HG03558 (cell line): ENCODE measurements around the gene HECW1.
"Not testable (repeated sequence)": the region's sequence is repeated elsewhere in the genome, so short reads cannot be mapped to it uniquely, and the experiment has no call there.

Experiments used
- ATAC-seq: cut with Tn5 transposase; IDR thresholded peaks from one replicate; pipeline ENCODE4 v1.9.1; 2021; ENCODE audit warnings: moderate number of reproducible peaks; ENCODE audit not compliant: unreplicated experiment; ENCODE audit errors: extremely low read depth

The HECW1 gene

GRCh38 chr7:43554423-43554822, 442.0 kb downstream of the HECW1 start:
- no peak for ATAC-seq

DNA sequence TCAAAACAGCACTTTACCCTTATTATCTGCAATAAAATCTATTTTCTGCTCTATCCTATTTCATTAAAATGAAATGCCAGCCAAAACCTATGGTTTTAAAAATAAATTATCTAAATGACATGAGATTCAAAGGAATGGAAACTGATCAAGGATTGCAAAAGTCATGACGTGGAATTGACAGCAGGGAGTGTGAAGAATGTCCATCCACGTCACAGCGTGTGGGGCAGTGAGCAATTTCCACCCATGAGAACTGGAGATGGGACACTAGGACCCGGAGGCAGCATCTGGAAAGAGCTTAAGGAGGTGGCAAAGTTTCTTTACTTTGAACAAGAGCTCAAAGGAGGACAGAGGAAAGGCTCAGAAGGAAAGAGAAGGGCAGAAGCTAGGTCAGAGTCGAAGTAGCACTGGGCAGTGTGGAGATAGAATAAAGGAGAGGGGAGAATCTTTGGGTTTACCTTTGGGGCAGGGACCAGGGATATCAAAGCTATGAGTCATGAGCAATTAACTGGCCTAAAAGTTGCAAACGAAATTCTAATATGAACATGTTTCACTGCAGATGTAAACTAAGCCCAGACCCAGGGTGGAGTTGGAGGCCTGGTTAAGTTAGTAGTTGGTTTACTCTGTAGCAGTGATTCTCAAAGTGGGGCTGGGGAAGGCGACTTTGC, 445.5 kb downstream of the HECW1 start:
- ATAC-seq, result no peak

DNA sequence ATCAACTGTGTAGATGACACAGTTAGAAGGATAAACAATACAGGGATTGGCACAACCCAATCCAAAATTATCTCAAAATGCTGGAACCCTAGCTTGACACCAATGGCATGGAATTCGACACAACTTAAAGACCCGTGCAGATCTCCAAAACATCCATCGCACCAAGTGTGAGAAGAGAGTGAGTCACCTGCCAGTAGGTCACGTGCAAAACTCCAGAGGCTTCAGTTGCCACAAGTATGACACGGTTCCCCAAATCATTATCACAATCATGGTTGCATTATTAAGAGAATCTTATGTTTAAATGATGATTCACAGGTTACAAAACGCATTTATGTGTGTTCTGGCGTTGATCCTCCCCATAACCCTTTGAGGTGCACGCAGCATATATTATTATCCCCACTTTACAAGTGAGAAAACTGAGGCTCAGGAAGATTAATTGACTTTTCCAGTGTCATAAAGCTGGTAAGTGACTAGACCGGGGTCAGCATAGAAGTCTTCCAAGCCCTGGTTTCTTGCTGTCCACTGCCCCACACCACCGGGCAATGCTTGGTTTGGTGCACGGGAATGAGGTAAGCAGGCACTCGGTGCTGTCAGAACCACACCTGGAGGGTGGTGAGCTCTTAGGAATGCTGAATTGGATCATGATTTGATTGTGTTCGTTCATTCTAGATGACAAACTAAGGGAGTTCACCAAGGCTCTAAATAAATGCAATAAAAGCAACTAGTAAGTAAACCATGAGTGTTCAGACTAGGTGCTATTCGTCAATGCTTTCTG, 446.9 kb downstream of the HECW1 start:
- ATAC-seq, result no peak

DNA sequence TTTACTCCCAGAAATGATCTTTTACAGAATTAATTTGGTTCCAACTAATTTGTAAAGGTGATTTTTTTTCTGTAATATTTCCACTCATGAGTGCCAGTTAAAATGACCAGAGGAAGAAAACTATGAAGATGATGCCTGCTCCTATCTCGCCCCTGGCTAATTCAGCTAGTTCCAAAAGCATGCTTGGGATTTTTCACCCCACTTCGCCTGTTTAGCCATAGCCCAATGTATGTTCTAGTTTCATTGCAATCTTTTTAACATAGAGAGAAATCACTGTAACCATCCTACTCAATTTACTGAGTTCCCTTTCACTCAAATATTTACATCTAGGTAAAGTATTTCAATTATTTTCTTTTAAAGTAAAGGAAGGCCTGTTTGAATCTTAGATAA, 447.5 kb downstream of the HECW1 start:
- no peak for ATAC-seq

- no peak for ATAC-seq
These were observed 448.4 kb downstream of the HECW1 start for GRCh38 chr7:43560742-43561330.

DNA sequence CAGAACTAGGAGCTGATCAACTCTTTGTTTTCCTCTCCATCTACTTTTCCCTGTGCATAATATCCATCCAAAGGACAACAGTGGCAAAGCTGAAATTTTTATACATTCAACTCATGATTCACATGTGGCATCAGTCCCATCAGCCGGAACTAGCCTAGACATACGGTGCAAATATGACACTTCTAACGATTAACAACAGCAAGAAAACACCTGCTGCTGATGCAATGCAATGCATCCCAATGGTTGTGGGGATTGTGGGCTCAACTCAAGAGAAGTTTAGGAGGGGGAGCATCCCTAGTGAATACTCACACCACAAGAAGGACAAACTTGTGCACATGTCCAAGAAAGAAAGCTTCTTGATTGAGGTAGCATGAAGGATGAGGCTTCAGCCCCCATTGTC, 449.9 kb downstream of the HECW1 start:
- ATAC-seq, result no peak

- ATAC-seq, result no peak
These were observed 453.3 kb downstream of the HECW1 start for GRCh38 chr7:43565786-43566185.

DNA sequence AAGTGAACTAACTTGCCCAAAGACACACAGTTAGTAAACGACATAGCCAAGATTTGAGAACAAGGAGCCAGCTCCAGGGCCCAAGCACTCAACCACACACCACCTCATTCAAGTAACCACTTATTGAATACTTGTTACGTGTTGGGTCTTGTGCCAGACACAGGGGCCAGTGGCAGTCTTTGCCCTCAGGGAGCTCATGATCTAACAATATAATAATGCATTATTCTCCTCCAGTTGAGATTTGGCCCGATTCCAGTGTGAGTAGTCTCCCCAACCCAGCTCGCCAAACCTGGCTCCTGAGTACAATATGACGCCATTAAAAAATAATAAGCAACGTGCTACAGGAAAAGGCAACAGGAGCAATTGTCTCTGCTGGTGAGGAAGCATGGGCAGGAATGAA, 456.1 kb downstream of the HECW1 start:
- no peak for ATAC-seq

DNA sequence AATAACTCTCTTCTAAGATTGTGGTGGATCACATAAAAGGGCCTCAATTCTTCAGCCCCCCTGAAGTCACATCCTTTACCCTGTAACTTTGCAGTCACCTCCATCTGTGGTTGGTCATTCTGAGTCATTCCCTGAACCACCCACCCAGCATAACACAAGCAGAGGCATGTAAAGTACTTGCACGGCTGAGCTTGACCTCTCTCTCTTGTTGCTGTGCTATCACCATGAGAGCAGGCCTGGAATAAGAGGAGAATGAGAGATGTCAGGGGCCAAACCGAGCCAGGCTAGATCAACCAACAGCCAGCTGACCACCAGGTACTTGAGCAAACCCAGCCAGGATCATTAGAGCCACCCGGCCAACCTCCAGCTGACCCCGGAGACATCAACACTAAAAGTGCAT, 457.0 kb downstream of the HECW1 start:
- peak; percentile 64 for ATAC-seq

DNA sequence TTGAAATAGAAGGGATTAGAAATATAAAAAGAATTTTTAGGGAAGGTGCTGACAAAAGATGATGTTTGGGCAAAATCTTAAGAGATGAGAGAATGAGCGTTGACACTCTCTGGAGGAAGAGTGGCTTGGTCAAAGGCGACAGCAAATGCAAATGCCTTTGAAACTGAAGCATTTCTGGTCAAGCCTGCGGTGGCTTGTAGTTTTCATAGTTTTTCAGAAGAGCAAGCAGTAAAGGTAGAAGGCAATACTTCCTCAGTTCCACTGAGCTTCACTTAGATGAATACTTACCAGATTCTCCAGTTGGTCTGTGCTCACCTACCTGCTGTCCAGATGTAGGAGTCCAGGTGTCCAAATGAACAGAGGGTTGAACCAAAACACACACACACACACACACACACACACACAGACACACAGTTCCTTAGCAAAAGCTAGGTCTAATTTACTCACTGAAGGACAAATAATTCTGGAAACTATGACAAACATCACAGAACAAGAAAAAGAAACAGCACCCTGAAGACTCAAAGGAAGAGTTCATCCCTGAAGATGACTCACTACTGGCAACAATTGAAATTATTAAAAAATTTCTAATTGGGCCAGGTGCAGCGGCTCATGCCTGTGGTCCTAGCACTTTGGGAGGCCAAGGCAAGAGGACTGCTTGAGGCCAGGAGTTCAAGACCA, 458.4 kb downstream of the HECW1 start:
- peak; percentile 33 for ATAC-seq

- ATAC-seq, result no peak
These were observed 460.1 kb downstream of the HECW1 start for GRCh38 chr7:43572516-43573049.

DNA sequence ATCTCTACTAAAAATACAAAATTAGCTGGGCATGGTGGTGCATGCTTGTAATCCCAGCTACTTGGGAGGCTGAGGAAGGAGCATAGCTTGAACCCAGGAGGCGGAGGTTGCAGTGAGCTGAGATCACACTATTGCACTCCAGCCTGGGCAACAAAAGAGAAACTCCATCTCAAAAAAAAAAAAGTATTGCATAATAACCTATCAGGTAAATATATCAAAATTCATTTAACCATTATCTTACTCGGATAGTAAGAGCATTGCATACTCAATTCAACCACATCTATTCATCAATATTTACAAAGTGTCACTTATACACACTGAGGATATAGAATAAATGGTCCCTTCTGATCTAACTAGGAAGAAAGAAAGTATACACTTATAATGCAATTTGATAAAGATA, 461.4 kb downstream of the HECW1 start:
- ATAC-seq, result not testable (repeated sequence)

- ATAC-seq, result no peak
These were observed 463.1 kb downstream of the HECW1 start for GRCh38 chr7:43575506-43575905.

- ATAC-seq, result no peak
These were observed 463.8 kb downstream of the HECW1 start for GRCh38 chr7:43576241-43576640.

- ATAC-seq, result no peak
These were observed 465.1 kb downstream of the HECW1 start for GRCh38 chr7:43577485-43577951.

DNA sequence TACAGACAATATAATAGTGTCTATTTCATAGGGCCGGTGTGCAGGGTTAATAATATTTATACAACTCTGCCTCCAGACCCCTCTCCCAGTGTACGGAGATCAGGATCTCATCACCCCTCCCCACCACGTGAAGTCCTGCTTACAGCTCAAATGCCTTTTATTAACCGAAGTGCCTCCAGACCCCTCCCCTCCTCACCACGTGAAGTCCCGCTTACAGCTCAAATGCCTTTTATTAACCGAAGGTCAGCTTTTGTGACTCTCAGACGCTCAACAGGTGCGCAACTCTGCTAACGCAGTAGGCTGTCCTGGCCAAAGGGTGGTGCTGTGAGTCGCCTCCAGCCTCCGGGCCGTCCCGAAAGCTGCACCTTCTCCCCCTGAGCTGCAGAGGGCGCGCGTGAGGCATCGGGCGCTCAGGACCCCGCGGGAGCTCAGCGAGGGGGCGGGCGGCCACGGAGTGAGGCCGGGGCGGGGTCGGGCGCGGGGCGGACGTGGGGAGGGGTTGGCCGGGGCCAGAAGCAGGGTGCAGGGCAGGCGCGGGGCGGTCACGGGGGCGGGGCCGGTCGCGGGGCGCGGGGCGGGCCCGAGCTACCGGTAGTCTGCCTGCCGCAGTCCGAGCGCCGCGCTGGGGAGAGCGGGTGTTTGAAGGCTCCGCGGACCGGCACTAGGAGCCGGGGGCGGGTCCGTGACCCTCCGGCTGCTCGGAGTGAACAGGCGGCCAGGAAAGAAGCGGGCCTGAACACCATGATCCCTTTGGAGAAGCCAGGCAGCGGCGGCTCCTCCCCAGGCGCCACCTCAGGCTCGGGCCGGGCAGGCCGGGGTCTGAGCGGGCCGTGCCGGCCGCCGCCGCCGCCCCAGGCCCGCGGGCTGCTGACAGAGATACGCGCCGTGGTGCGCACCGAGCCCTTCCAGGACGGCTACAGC, 470.3 kb downstream of the HECW1 start, which contains the start of gene STK17A:
STK17A (plus strand) TSS at position 606 of the 921 bp plus-strand sequence; CDS start at position 742, 136 bp downstream.
- ATAC-seq, result peak; percentile 33

- peak; percentile 7 for ATAC-seq
These were observed 471.2 kb downstream of the HECW1 start for GRCh38 chr7:43583424-43584194.

GRCh38 chr7:43584195-43584586, 471.7 kb downstream of the HECW1 start:
- ATAC-seq, result no peak

GRCh38 chr7:43584733-43585132, 472.3 kb downstream of the HECW1 start:
- not testable (repeated sequence) for ATAC-seq
